NCI-H446 treated with DMSO at 0.1 percent for 48 hours (cell line): Measurements from ENCODE around the gene TSPEAR.
"Not testable (repeated sequence)": the region's sequence is repeated elsewhere in the genome, so short reads cannot be mapped to it uniquely, and the experiment has no call there.

Experiments used
- DNase-seq: peaks from one replicate; lab custom pipeline; 2025; lab: John Stamatoyannopoulos, UW

TSPEAR gene

DNA sequence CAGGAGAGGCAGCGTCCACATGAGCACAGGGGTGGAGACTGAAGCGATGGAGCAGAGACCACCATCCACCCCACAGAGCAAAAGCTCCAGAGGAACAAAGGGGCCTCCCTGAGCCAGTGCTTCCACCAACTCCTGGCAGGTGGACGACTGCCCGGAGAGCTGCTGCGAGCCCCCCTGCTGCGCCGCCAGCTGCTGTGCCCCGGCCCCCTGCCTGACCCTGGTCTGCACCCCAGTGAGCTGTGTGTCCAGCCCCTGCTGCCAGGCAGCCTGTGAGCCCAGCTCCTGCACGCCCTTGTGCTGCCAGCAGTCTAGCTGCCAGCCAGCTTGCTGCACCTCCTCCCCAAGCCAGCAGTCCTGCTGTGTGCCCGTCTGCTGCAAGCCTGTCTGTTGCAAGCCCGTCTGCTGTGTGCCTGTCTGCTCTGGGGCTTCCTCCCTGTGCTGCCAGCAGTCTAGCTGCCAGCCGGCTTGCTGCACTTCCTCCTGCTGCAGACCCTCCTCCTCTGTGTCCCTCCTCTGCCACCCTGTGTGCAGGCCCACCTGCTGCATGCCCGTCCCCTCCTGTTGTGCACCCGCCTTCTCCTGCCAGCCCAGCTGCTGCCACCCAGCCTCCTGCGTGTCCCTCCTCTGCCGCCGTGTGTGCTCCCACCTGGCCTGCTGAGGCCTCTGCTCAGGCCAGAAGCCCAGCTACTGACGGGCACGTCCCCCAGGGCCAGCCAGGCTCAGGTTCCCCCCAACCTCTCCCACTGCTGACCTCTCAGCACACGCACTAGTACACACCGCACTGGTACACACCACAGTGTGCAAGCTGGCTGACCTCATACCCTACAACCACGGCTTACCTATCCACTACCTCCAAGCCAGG lies 9.0 kb downstream of the TSPEAR start:
- DNase-seq: peak; percentile 63

DNA sequence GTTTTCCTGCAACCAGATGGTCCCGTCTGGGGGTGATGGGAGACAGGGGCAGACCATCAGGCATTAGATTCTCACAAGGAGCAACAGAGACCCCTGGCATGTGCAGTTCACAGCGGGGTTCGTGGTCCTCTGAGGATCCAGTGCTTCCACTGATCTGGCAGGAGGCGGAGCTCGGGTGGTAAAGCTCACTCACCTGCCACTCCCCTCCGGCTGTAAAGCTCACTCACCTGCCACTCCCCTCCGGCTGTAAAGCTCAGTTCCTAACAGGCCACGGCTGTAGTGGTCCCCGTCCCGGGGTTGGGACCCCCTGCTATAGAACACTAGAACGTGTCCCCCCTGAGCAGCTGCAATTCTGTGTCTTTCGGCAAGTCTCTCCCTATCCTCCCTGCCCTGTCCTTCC lies 9.8 kb downstream of the TSPEAR start:
- no peak for DNase-seq

DNA sequence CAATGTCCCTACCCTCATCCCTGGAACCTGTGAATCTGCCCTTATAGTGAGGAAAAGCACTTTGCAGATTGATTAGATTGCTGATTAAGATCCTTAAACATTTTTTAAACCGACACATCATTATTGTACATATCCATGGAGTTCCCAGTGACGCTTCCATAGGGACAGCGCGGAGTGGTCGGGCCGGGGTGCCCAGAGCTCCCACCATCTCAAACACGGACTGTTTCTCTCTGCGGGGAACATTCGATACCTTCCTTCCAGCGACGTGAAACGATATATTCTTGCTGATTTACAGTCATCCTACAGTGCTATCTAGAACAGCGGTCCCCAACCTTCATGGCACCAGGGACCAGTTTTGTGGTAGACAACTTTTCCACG lies 10.4 kb downstream of the TSPEAR start:
- DNase-seq: no peak

DNA sequence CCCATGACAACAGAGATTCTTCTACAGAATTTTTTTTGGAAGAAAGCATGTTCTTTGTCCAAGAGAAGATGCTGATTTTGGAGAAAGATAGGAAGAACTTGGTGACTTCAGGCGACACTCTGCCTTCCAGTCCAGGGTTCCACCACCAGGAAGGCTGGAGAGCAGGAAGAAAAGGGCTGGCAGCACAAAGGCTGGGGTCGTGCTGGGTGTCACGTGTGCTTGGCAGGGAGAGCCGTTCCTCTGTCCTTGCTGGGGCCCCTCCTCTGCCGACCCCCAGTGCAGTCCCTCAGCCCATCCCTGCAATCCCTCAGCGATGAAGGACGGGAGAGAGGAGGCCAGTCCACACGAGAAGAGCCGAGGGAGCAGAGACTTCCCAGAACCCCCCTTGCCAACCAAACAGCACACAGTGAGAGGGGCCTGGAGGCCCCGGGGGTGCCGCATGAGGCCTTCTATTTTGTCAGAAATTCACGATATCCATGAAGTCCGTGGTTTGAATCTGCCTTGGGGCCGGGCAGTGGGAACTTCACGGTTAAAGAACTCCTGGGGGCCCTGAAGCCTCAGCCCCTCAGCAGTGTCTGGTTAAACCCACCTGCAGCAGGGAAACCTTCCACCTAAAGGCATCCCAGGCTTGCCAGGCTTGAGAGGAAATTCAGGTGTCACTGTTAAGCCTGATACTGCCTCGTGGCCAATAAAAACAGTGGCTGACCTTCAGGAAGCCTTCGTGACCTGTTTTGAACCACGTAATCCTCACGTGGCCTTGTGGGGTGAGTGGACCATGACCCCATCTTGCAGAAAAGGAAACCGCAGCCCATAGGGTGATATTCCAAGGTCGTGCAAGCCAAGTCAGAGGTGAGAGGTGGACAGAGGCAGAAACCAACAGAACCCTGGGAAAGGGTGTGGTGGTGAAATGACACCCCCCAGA lies 11.0 kb downstream of the TSPEAR start:
- no peak for DNase-seq

DNA sequence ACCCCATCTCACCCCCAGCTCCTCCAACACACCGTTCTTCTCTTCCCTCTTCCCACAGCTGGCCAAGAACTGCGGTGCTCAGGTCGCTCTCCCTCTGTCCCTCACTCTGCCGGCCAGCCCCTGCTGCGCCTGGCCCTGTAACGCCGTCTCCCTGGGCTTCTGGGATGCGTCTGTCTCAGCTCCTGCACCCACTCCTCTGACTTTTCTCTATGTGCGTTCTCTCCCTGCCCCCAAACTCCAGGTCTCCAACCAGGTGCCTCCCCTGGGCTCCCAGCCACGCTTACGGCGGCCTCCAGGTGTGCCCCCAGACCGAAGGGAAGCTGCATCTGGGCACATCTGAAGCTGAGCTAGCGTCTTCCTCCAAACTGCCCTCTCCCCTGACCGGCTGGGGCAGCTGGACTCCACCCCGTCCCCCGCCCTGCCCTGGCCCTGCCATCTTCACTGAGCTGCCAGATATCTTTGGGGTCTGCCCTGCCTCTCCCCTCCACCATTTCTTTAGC lies 11.8 kb downstream of the TSPEAR start:
- no peak for DNase-seq

DNA sequence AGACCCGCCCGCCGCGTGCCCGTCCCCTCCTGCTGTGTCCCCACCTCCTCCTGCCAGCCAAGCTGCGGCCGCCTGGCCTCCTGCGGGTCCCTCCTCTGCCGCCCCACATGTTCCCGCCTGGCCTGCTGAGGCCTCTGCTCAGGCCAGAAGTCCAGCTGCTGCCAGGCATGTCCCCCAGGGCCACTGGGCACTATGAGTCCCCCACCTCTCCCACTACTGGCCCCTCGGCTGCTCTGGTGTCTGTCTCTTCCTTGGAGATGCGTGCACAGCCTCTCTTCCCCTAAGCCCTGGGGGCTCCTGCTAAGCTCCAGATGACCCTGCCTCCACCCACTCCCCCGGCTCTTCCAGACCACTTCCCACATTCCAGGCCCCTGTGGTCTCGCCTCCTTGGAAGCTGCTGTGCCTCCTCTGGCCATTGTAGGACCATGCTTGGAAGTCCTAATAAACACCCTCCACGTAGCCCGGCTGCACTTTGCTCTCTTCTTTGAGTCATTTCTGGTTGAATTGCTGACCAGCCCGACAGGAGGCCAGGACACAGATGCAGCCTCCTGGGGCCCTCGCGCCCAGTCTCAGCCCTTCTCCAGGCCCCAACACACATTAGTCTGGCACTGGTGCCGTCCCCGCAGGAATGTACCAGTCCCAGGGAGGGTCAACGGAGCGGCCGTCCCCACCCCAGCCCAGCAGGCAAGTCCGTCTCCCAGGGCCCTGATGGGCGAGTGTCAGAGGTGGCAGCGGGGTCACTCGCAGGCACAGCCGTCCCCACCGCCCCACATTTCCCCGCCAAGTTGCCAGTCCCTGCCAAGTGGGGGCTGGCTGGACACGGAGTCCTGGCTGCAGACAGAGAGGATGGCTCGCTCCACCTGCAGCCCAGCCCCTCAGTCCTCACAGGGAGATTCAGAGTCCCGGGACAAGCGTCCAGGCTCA lies 13.3 kb downstream of the TSPEAR start:
- no peak for DNase-seq

DNA sequence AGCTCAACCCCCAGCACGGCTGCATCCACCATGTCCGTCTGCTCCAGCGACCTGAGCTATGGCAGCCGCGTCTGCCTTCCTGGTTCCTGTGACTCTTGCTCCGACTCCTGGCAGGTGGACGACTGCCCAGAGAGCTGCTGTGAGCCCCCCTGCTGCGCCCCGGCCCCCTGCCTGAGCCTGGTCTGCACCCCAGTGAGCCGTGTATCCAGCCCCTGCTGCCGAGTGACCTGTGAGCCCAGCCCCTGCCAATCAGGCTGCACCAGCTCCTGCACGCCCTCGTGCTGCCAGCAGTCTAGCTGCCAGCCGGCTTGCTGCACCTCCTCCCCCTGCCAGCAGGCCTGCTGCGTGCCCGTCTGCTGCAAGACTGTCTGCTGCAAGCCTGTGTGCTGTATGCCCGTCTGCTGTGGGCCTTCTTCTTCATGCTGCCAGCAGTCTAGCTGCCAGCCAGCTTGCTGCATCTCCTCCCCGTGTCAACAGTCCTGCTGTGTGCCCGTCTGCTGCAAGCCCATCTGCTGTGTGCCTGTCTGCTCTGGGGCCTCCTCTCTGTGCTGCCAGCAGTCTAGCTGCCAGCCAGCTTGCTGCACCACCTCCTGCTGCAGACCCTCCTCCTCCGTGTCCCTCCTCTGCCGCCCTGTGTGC lies 14.1 kb downstream of the TSPEAR start, which contains the start of gene KRTAP10-12:
KRTAP10-12 (plus strand) TSS at position 1 of the 639 bp plus-strand sequence; CDS start at position 31, 30 bp downstream.
- DNase-seq: peak; percentile 2

DNA sequence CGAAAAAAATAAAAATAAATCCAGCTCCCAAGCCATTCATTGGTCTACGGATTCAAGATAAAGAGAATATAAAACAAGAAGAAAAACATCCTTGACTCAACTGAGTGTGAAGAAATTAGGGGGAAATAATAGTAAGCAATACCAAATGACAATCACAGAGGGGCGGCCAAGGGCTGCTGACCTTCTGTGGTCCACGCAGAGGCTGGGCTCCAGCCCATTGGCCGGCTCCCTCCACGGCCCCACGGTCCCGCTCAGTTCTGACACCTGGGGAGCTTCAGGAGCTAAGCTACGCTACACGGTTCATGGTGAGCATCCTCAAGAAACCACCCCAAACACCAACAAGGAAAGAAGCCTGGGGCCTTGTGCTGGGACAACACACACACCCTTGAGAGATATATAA lies 14.8 kb downstream of the TSPEAR start:
- DNase-seq: no peak

DNA sequence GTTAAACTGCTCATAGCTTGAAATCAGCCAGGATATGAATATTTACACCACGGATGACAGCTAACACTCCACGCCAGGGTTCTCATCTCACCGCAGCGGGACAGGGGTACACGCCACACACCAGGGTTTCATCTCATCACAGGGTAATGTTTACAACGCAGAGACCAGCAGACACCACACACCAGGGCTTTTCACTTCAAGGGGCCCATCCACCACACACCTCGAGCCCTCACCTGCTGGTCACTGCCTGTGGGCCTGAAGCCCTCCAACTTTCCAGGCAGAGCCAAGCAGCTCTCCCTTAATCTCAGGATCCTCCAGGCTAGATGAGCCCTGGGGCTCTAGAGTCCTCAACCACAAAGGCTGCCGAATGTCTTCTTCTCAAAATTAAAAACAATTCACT lies 15.7 kb downstream of the TSPEAR start:
- no peak for DNase-seq

DNA sequence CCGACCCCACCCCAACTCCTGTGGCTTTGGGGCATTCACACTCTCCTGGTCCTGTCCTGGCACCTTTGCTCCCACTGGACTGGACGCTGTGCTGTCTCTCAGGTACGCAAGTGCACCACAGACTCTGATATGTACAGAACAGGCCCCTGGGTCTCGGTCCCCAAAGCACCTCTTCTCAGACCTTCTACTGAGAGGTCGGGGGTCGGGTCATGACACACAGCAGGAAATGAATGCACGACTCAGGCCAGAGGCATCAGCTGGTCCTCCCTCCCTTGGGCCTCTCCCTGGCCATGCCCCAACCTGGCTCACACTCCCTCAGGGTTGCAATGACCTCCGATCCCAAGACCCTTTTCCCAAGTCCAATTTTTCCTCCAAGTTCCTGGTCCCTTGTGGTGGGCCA lies 16.2 kb downstream of the TSPEAR start:
- no peak for DNase-seq

DNA sequence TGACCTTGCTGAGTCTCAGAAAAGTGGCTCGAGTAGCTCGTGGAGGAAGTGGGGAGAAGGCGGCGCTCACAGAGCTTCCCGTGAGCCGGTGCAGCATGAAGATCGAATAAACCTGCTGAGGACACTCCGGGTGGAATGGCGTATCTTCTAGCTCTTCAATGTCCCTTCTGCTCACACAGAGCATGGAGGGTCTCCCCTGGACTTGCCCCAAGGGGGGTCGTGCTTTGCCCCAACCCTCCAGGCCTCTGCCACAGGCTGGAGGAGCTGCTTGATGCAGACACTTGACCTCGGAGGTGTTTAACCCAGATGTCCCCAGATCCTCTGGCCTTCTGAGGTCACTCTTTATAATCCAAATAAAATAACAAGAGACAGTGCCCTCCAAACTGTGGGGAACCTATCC lies 16.6 kb downstream of the TSPEAR start:
- DNase-seq: no peak

DNA sequence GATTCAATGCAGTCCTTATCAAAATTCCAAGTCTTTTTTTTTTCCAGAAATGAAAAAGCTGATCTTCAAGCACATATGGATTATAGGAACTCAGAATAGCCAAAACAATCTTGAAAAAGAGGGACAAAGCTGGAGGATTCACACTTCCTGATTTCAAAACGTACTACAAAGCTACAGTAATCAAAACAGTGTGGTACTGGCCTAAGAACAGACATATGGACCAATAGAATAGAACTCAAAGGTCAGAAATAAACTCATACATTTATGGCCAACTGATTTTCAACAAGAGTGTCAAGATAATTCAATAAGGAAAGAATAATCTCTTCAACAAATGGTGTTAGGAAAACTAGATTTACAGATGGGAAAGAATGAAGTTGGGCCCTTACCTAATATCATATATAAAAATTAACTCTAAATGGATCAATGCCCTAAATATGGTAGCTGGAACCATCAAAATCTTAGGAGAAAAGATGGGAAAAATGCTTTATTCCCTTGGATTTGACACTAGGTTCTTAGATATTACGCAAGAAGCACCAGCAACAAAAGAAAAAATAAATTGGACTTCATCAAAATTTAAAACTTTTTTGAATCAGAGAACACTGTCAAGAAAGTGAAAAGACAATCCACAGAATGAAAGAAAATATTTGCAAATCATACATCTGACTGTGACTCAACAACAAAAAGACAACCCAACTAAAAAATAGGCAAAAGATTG lies 18.4 kb downstream of the TSPEAR start:
- no peak for DNase-seq

DNA sequence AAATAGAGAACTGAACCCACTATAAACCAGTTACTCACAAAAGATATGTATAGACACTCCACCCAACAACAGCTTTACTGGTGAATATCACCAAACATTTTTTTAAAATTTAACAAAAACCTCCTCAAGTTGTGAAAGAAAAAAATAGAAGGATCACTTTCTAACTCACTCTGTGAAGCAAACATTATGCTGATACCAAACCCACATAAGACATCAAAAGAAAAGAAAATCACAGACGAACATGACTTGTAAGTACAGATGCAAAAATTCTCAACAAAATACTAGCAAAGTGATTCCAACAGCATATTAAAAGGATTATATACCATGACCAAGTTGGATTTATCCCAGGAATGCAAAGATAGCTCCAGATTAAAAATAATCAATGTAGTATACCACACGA lies 19.7 kb downstream of the TSPEAR start:
- no peak for DNase-seq

DNA sequence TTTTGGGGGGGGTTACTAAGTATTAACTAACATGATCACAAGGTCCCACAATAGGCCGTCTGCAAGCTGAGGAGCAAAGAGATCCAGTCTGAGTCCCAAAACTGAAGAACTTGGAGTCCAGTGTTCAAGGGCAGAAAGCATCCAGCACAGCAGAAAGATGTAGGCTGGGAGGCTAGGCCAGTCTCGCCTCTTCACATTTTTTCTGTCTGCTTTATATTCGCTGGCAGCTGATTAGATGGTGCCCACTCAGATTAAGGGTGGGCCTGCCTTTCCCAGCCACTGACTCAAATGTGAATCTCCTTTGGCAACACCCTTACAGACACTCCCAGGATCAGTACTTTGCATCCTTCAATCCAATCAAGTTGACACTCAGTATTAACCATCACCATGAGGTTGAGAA lies 21.6 kb downstream of the TSPEAR start:
- DNase-seq: not testable (repeated sequence)

DNA sequence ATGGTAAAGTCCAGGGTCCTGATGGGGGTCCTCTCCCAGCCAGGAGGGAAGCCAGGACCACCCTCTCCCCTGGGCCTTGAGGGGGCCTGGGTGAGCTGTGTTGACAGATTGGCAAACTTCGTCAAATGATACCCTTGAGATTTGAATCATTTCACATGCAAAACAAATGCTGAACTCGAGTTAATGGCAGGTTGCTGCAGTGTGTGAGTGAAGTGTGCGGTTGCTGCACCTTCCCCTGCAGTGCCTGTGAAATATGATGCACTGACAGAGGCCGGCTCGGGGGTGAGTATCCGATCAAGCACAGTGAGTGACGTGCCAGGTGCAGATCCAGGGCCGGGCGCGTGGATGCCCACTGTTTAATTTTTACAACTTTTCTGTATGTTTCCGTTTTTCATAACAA lies 23.7 kb downstream of the TSPEAR start:
- no peak for DNase-seq

DNA sequence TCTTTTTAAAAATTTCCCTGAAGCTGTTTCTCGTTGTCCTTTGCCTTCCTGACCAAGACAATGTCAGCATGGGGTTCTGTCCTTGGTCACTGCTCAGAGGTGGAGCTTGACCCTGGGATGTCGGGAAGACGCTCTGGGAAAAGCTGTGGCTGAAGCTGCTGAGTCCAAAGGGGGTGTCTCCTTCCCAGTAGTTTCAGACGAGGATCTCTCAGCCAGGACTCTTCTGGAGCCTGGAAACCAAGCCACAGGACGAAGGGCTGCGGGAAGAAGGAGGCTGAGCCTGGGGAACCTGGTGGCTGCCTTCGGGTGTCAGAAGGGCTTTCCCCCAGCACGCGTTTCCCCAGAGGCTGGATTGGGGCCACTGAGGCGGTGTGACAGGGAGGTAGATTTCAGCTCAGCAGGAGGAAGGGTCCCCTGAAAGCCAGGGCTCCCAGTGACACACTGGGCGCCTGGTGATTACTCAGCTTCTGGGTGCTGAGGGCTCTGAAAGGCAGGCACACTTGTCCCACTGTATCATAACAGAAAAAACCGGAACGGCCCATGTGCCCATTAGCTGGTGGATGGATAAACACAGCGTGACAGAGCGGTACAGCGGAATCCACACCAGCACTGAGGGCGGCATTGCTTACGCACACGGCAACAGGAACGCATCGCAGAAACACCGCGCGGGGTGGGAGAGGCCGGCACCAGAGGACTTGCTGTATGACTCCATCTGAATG lies 24.4 kb downstream of the TSPEAR start:
- no peak for DNase-seq

DNA sequence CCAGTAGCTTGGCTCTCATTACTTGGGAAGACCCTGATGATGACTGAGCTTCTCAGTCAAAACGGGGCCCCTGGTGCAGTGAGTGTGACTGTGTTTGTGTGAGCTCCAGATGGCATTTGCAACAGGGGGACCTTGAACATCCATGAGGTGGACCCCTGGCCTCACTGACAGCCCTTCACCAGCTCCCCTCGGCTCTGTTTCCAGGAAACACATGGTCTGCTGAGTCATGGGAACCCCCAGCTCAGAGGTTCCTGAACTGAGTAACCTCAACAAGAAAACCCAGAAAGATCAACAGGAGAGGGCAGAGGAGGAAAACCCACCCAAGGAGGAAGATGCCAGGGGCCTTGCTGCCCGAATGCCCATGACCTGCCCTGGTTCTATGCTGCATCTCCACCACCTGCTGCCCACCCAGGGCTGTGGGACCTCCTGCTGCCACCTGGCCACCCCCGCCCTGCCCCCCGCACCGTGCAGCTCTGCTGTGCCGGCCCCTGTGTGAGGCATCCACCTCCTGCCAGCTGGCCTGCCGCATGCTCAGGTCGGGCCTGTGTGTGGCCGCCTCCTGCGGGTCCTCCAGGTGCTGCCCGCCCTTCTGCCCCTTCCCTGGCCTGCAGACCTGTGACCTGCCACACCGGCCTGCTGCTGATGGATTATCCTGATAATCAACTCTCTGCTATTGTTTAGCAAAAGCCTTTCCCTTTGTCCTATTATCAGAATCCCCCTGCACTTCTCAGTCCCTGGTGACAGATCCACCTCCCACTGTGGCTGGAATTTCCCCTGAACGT lies 25.2 kb downstream of the TSPEAR start:
- no peak for DNase-seq

DNA sequence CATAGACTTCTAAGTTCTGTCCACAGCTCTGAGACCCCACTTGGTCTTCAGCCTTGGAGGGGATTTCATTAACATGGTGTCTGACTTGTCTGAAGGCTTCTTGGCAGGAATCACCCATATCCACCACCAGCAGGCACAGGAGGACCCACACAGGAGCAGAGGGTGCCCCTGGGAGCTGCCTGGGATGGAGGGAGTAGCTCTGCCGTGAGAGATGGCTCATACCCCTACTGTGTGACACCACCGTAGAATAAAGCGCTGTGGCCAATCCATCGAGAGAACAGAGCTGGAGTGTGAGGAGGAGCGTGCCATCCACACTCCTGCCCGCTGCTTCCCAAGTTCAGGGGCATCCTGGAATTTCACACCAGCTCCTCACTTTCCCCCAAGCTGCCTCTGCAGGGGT lies 26.3 kb downstream of the TSPEAR start:
- not testable (repeated sequence) for DNase-seq

DNA sequence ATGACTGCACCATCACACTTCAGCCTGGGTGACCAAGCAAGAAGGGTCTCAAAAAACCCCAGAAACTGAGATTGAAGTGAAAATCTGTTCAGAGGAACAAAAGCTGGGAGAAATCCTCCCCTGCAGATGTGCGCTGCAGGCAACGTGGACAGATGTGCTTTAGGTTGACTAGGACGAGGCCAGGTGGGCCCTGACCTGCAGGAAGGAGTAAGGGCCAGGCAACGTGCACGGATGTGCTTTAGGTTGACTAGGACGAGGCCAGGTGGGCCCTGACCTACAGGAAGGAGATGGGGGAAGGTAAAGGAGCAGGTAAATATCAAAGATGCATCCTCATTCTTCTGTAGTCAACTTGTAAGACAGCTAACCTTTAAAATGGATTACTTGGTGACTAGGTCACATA lies 26.9 kb downstream of the TSPEAR start:
- DNase-seq: no peak
